Osteoblast (primary cell): Measurements from ENCODE around the gene EIPR1. TPM values are rescaled to one million over a fixed set of nuclear protein-coding genes. Genes with fewer than 3 reads are reported as not detected.

Experiments
- DNase-seq: peaks from one replicate; pipeline ENCODE4 v3.0.0; 2011; ENCODE audit warnings: low spot score, mixed read lengths; ENCODE audit not compliant: insufficient read length; ENCODE audit errors: missing footprints
- H2AFZ ChIP-seq: 2 replicates; pipeline ENCODE4 v1.6.0; 2011; ENCODE audit warnings: mild to moderate bottlenecking, low read length
- H3K27ac ChIP-seq: 2 replicates; pipeline ENCODE4 v1.5.1; 2011; ENCODE audit warnings: mild to moderate bottlenecking, low read depth, low read length, moderate library complexity
- H3K27me3 ChIP-seq: 2 replicates; pipeline ENCODE4 v1.6.0; 2012; ENCODE audit warnings: mild to moderate bottlenecking, control low read depth, inconsistent platforms, low read length, moderate library complexity; ENCODE audit not compliant: insufficient read depth
- H3K36me3 ChIP-seq: 2 replicates; pipeline ENCODE4 v1.5.1; 2011; ENCODE audit warnings: mild to moderate bottlenecking, low read length, control low read depth, moderate library complexity; ENCODE audit not compliant: insufficient read depth
- H3K4me1 ChIP-seq: 2 replicates; pipeline ENCODE4 v1.5.1; 2011; ENCODE audit warnings: mild to moderate bottlenecking, low read length, control low read depth, moderate library complexity; ENCODE audit not compliant: insufficient read depth
- H3K4me2 ChIP-seq: 2 replicates; pipeline ENCODE4 v1.6.0; 2011; ENCODE audit warnings: mild to moderate bottlenecking, low read length; ENCODE audit not compliant: insufficient read depth
- H3K4me3 ChIP-seq: fragments of 200-600 bp; sonication (generic); 3 replicates; pipeline ENCODE4 v1.5.1; 2012; ENCODE audit warnings: mild to moderate bottlenecking, low read length, inconsistent platforms; ENCODE audit not compliant: insufficient read depth
- H3K79me2 ChIP-seq: 2 replicates; pipeline ENCODE4 v1.6.0; 2012; ENCODE audit warnings: mild to moderate bottlenecking, low read length, control low read depth, inconsistent platforms; ENCODE audit not compliant: insufficient read depth
- H3K9me3 ChIP-seq: 2 replicates; pipeline ENCODE4 v1.5.1; 2011; ENCODE audit warnings: low read depth, low read length, control low read depth
- H4K20me1 ChIP-seq: 2 replicates; pipeline ENCODE4 v1.6.0; 2012; ENCODE audit warnings: mild to moderate bottlenecking, low read length, control low read depth; ENCODE audit not compliant: insufficient read depth
- CTCF ChIP-seq: IDR thresholded peaks from 2 replicates; pipeline ENCODE4 v1.5.1; 2011; ENCODE audit warnings: mild to moderate bottlenecking, low read depth, low read length, moderate library complexity; ENCODE audit errors: extremely low read depth
- total RNA-seq: library from RNA; depleted of rRNA; stranded (reverse); fragments of >200 nt; gene quantifications from 2 replicates; pipeline ENCODE4 v1.2.3, GENCODE V29; 2012

Gene EIPR1
- total RNA-seq, 1 donor, result 17.7 TPM

DNA sequence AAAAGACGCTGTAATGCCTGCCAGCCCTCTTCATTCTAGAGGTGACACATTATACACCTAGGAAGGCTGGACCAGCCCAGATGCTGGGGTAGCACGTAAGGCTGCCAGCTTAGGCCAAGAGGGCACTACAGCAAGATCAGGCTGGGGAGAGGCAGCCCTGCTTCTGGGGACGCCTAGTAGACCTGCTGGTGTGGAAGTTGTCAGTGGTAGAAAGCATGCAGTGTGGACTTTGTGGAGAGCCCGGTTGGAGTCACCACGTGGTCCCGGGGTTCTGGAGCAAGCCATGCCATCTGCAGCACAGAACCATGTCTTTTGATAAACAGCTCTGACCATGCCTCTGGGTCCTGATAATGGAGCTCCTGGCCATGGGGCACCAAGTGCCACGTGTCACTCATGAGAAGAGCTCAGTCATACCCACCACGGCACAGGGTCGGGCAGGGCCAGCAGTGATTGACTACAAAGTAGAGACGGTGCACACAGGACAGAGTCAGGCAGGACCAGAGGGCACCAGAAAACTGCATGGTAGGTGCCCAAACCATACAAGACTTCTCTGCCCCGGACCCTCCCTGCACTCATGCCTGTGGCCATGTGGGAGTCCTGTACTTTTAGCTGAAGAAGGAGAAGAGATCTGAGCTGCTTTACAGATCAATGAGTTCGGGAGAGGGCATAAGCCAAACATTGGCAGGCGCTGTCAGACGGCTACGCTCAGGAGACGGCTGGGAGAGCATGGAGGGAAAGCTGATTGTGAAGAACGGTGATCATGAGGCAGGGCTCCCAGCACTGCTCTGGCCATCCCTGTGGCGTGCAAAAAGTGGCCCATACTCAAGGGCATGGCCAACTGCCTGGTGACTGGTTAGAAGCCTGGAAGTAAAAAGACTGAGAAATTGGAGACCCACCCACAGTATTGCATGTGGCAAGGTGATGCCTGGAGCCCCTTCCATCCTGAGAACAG, 114.9 kb downstream of the EIPR1 start:
- H3K79me2 ChIP-seq, result no peaks in the 10 kb centered on the region
- no peak overlapping the region for H3K27ac ChIP-seq
- H3K9me3 ChIP-seq, result no peaks in the 10 kb centered on the region

GRCh38 chr2:3261511-3261910, 116.1 kb downstream of the EIPR1 start:
- Histone ChIP-seq H3K4me3 (no peak overlapping the region), H4K20me1 (peaks cover 8% of the 10 kb centered on the region)

More for the DNA sequence above, 114.9 kb downstream of the EIPR1 start:
- Histone ChIP-seq H3K4me1 (no peaks in the 10 kb centered on the region), H2AFZ (no peak overlapping the region), H3K4me3 (no peak overlapping the region), H3K4me2 (no peak overlapping the region), H4K20me1 (peaks cover 8% of the 10 kb centered on the region), H3K27me3 (no peaks in the 10 kb centered on the region), H3K36me3 (no peaks in the 10 kb centered on the region)
- no peak for TF ChIP-seq CTCF
- no peak for DNase-seq

GRCh38 chr2:3260959-3261358, 116.7 kb downstream of the EIPR1 start:
- peaks cover 5% of the 10 kb centered on the region for H3K36me3 ChIP-seq
- H2AFZ ChIP-seq, result no peak overlapping the region
- no peak overlapping the region for H3K4me2 ChIP-seq
- no peaks in the 10 kb centered on the region for H3K9me3 ChIP-seq
- H3K4me3 ChIP-seq, result no peak overlapping the region
- H3K79me2 ChIP-seq, result no peaks in the 10 kb centered on the region
- H4K20me1 ChIP-seq, result peaks cover 8% of the 10 kb centered on the region
- no peak for TF ChIP-seq CTCF
- H3K27me3 ChIP-seq, result no peaks in the 10 kb centered on the region
- no peaks in the 10 kb centered on the region for H3K4me1 ChIP-seq
- no peak for DNase-seq
- H3K27ac ChIP-seq, result no peak overlapping the region

More at GRCh38 chr2:3261511-3261910, 116.1 kb downstream of the EIPR1 start:
- no peaks in the 10 kb centered on the region for H3K9me3 ChIP-seq
- no peak for DNase-seq
- no peak overlapping the region for H3K27ac ChIP-seq
- no peak for TF ChIP-seq CTCF
- H3K79me2 ChIP-seq, result no peaks in the 10 kb centered on the region
- H3K4me2 ChIP-seq, result no peak overlapping the region
- no peak overlapping the region for H2AFZ ChIP-seq
- H3K36me3 ChIP-seq, result peaks cover 3% of the 10 kb centered on the region
- H3K27me3 ChIP-seq, result no peaks in the 10 kb centered on the region
- no peaks in the 10 kb centered on the region for H3K4me1 ChIP-seq

DNA sequence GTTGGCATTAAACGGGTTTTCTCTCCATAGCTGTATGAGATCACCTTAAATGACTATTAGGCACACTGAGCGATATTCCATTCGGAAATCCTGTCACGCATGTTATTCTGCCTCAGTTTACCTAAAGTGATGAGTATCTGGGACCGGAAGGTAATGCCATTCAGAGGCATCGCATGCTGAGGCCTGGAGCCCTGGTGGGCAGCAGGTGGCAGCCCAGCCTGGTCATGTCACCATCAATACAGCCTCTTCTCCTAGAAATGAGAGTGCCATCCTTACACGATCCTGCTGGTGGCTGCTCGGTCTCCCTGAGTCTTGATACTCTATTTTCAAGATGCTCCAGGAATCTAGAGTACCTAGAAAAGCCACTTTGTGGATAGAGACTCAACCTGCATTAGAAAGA, 119.8 kb downstream of the EIPR1 start:
- no peak for DNase-seq
- H3K4me2 ChIP-seq, result no peak overlapping the region
- H3K4me3 ChIP-seq, result no peak overlapping the region

More for the DNA sequence above, 119.8 kb downstream of the EIPR1 start:
- H3K4me1 ChIP-seq, result no peaks in the 10 kb centered on the region
- H3K27me3 ChIP-seq, result no peaks in the 10 kb centered on the region
- no peak overlapping the region for H3K27ac ChIP-seq
- no peaks in the 10 kb centered on the region for H3K9me3 ChIP-seq
- H2AFZ ChIP-seq, result no peak overlapping the region
- peaks cover 5% of the 10 kb centered on the region for H3K36me3 ChIP-seq
- peaks cover 8% of the 10 kb centered on the region for H4K20me1 ChIP-seq
- no peaks in the 10 kb centered on the region for H3K79me2 ChIP-seq
- no peak for TF ChIP-seq CTCF
